Tongue (tissue), 2 donors: ENCODE results near the gene UVSSA. TPM values are rescaled to one million over a fixed set of nuclear protein-coding genes. Genes with fewer than 3 reads are reported as not detected.
A peak's percentile ranks its signal among the peaks of the same experiment; 100 is the strongest.

Experiments
- DNase-seq: peaks from one replicate; pipeline ENCODE4 v3.0.0-alpha.2; 2015
- total RNA-seq: library from RNA; depleted of rRNA; stranded (reverse); fragments of >200 nt; gene quantifications from one replicate; pipeline ENCODE4 v1.2.3, GENCODE V29; 2014

UVSSA gene
- total RNA-seq, 1 donor from 2014 or later = 8.5 TPM

DNA sequence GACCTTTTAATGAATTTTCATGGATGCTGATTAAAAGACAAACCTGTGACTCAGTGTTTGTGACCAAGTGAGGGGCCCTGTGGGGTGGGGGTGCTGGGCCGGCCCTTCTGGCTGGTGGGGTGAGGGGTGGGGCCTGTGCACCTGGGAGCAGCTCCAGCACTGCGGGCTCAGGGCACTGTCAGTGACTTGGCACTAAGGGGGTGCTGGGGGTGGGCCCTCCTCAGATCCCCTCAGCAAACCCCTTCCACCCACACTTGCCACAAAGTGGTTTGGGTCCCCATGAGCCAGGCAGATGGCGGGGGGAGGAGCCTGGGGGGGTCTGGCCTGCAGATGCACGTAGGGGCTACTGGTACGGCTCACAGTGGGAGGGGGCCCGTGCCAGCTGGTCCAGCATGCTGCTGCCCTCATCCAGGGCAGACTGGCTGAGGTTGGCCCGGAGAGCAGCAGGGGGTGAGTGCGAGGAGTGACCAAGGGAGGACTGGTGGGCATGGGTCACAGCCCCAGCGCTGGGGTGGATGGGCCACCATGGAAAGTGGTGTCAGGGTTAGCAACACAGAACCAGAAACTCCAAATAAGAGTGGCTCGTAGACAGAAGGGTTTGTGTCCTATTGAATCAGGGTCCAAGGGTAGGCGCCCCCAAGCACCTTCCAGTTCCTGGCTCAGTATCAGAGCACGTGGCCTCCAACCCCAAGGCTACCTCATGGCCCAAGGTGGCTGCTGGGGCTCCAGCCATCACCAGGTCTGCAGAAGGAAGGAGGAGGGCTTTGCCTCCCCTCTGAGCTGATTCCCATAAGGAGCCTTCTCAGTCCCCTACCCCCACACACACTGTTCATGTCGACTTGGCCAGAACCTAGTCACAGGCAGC lies 49.2 kb downstream of the UVSSA start:
- no peak for DNase-seq

DNA sequence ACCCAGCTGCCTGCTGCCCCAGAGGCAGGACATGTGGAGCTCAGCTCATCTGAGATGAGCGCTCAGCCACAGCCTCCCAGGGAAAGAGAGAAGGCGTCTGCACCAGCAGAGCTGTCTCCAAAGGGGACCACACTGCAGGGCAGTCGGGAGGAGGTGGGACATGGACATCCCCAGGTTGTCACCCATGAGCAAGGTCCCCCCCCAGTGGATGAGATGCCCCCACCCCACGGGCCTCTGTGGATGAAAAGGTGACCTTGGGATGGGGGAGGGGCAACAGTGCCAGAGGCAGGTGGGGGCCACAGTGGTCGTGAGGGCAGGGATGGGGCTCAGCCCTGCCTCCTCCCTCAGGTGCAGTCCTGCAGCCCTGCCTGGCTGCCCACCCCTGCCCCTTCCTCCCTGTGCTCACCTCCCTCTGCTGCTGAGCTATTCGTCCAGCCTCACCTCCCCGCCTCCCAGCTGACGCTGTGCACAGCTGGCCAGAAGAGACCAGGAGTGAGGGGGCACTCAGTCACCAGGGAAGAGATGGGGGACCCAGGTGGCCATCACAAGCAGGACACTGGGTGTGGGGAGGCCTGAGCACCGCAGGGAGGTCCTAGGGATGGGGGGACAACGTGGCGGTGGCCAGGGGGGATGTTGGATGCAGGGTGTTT lies 49.9 kb downstream of the UVSSA start:
- DNase-seq = no peak

DNA sequence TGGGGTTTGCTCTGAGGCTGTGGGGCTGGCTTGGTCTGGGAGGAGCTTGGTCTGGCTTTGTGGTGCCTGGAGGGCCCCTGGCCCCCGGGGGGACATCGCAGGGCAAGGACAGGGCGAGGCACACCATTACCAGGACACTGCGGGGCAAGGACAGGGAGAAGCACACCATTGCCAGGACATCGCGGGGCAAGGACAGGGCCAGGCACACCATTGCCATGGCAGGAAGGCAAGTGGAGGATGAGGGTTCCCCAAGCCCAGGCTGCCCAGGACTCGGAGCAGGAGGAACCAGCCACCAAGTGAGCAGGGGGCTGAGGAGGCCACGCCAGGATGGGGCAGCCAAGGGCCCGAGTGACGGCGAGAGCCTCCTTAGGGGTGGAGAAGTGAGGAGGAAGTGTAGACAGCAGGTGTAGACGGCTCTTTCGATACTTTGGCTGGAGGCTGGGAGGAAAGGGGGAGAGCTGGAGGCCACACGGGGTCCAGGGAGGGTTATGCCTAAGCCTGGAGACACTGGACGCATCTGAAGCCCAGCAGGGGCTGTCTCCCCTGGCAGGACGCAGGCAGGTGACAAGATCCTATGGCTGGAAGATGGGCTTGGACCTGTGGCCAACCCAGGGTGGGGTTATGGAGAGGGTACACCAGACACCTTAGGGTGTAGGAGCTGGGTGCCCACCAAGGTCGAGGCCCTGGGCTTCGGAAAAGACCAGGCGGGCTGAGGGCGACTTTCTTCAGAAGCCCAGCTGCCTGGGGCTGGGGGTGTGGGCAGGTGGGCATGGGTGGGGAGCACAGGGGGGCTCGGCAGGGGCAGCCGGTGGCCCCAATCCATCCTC lies 51.9 kb downstream of the UVSSA start:
- no peak for DNase-seq

DNA sequence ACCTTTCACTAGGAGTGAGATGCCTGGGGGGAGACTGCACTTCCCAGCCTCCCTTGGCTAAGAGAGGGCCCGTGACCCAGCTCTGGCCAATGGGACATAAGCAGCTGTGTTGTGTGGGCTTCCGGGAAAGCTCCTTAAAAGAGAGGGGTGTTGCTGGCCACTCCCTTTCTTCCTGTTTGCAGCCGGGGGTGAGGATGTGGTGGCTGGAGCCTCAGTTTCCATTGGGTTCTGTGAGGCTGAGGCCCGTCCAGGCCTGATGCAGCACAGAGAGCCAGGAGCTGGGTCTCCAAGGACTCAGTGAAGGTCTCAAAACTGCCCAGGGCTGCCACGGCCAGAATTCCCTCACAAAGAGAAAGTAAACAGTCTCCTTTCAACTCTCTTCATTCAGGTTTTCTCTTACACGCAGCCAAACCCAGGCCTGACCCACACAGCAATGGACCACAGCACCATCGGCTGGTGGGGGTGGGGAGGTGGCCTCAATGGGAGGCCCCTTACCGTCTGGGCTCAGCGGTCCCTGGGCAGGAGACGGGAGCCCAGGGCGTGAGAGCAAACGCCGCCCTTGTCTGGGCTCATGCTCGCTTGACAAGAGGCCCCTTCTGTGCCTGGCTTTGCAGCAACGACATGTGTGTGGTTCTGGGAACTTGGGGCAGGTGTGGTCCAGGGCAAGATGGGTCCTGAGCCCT lies 52.6 kb downstream of the UVSSA start:
- DNase-seq = no peak

DNA sequence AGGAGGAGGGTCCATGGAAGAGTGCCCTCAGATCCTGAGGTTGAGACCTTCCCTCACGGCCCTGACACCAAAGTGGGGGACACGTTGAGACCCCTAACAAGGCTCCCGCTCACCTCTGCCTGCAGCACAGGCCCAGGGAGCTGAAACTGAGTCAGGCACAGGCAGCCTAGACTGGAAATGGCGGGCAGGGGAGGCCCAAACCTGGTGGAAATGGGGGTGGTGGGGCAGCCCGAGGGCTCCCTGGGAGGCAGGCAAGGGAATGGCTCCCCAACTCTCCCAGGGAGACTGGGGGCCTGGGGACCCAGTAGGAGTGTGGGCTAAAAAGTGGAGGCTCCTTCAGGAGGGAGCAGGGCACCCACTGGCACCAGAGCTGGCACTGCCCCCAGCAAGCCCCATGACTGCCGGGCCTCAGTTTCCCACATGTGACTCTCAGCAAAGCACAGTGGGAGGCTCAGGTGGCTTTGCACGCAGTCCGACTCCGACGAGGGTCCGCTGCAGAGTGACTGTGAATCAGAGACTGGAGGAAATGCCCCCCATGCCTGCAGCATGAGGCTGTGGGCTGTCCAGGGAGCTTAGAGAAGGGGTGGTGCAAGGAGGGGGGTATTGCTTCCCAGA lies 53.3 kb downstream of the UVSSA start:
- DNase-seq = no peak

DNA sequence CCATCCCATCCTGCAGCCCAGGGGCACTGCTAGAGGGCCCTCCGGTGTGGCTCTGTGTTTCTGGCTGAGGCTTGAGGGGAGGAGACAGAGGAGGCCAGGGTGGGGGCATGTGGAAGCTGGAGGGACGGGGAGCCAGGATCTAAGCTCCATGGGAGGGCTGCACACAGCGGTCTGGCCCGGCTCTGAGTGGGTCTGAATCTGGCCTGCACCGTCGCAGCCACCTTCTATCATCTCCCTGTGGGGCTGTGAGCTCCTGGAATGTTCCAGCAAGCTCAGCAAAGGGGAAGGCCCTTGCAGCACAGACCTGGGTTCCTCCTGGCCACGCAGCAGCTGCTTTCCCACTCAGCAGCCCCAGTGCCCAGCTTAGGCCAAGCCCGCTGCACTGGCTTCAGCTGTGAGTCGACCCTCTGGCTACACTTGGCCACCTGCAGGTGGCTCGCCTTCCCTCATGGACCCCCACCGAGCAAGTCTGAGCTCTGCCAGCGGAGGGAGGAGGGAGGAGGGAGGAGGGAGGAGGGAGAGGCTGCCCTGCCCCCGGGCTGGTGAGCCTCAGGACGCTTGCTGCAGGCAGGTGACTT lies 53.9 kb downstream of the UVSSA start:
- DNase-seq = no peak

DNA sequence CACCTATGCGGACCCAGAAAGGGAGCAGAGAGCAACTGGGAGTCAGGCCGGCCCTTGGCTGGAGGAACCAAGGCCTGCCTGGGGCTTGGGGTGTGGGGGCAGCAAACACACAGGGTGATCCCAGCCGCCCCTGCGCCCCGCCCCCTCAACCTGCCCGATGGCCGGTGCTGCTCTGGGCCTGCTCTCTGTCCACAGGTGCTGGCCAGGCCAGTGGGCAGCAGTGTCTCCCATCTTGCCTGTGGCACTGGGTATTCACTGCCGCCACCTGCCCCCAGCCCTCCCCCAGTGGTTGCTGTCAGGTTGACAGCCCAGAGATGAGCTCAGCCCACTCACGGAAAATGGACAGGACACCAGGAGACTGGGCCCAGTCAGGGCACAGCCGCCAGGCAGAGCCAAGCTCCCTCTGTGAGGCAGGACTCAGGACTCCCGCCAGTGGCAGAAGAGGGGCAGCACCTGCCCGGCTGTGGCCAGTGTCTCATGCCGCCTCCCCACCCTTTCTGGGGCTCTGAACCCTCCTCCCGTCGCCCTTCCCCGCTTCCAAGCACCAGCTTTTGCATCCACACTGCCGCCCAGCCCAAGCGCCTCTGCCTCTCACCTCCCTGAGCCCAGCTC lies 54.5 kb downstream of the UVSSA start:
- DNase-seq = no peak

DNA sequence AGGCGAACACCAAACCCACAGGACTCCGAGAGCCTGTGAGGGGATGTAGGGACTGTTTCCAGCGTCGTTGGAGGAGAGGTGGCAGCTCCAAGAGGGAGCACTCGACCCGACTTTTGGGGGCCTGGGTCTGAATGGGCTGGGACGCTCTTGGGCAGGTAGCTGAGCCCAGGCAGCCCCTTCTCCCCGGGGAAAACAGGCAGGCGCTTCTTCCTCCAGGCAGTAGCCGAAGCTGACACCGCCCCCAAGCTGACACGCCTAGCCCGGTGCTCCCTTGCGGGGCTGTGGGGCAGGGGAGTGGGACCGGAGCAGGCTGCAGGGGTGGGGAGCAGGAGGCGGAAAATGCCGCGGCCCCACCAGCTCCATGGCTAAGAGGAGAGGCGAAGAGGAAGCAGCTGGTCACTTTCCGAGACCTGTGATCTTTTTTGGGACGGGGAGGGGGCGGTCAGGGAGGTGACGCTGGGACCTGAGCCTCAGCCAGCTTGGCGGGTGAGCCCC lies 55.1 kb downstream of the UVSSA start:
- no peak for DNase-seq

DNA sequence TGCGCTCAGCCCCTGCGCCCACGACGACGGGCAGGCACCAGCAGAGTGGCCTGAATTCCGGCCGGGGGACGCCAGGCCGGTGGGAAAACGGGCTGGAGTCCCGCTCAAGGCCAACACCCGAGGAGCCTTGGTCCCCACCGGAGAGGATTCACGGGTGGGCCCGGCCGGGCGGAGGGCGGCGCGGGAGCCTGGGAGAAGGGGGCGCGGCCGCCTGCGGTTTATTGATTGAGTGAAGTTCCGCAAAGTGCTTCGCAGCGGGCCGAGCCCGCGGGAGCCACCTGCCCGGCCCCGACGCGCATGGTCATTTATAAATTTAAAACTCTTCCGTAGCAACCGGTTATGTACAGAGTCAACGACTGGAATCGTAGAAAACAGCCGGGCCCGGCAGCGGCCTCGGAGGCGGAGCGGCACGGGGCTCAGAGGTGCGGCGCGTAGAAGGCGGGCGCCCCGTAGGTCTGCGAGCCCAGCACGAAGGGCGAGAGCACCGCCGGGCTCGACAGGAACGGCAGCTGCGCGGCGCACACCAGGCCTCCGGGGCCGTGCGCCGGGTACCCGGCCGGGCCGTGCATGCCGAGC lies 55.6 kb downstream of the UVSSA start:
- peak; percentile 8 for DNase-seq

DNA sequence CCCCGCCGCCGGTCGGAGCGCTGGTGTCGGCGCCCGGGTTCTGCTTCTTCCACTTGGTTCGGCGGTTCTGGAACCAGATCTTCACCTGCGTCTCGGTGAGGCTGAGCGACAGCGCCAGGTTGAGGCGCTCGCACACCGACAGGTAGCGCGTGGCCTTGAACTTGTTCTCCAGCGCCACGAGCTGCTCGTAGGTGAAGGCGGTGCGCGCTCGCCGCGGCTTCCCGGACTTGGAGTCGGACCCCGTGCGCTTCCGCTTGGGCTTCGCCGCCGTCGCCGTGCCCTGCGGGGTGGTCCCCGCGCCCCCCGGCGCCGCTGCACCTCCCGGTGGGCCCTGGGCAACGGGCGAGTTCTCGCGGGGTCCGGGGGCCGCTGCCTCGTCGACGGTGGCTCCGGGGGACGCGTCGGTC lies 56.2 kb downstream of the UVSSA start:
- no peak for DNase-seq

DNA sequence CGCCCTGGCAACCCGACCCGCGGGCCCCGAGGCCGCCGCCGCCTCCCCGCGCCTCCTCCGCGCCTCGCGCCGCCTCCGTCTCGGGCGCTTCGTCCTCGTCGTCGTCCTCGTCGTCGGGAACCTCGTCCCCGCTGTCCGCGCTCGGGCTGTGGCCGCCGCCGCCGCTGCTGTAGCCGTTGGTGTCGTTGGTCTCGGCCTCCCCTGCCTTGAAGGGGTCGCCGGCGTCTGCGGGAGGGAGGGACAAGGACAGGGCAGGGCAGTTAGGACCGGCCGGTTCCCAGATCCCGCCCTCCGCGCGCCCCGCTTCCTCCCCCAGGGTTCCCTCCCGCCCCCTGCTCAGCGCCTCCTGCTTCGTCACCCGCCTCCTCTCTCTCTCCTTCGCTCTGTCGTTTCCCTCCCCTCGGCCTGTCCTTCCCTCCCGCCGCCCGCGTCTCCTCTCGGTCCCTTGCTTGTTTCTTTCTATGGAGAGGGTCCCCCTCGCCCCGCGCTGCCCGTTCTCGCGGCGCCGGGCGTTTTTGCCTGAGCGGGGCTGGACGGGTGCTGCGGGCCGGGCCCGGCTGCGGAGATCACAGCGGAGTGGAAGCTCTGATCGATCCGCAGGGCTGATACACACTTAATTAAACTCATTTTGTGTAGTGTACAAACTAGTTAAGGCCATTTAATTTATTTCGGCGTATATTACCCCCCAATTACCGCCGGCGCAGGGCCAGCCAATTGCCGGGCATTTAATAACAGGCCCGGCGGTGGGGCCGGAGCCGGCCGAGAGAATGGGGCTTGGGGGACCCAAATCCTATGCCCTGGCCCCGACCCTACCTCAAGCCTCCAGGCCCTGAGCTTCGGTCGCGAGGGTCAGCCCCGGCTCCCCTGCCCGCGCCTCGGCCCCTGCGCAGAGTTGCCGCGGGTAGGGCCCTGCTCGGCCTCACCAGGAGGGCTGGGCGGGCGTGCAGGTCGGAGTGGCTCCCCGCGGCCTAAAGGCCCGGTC lies 56.9 kb downstream of the UVSSA start:
- no peak for DNase-seq

DNA sequence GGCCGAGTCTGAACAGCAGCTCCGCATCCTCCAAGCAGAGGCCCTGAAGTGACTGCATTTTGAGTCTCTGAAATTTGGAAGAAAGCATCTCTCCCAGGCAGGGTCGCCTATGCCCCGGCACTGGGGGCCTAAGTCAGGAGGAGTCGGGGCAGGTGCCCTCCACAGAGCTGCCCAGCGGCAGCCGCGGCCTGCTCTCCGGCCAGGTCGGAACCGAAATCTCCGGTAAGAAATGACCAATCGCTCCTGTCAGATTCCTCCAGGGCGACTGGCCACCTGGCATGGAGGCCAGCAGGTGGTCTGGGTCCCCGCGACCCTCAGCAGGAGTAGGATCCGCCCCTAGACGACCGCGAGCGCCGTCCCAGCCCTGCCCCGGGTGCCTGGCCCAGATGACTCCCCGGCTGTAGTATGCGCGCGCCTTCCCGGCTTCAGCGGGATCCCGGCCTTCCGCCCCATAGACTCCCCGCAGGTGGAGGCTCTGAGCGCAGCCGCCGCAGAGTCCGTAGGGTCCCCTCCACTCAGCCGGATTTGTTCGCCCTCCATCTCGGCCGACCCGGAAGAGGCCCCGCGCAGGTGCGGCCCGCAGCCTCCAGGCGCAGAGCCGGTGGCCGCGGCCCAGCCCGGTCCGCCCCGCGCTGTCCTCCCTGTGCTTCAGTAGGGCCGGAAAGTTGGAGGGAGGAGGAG lies 57.7 kb downstream of the UVSSA start:
- no peak for DNase-seq

DNA sequence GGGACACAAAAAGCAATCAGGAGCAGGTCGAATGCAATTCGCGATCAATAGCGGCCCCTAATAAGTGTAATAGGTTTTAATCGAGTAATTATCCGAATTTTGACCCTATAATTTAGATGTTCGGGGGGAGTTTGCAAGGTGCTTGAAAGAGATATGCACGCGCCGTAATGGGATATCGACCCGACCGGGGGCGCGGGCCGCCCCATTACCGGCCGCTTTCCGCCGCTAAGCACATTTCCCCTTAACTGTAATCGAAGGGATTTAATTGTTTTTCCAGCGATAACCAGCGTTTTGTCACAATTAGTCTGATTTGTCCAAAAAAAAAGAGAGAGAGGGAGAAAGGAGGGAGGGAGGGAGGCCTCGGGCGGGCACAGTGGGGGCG lies 58.2 kb downstream of the UVSSA start:
- no peak for DNase-seq

DNA sequence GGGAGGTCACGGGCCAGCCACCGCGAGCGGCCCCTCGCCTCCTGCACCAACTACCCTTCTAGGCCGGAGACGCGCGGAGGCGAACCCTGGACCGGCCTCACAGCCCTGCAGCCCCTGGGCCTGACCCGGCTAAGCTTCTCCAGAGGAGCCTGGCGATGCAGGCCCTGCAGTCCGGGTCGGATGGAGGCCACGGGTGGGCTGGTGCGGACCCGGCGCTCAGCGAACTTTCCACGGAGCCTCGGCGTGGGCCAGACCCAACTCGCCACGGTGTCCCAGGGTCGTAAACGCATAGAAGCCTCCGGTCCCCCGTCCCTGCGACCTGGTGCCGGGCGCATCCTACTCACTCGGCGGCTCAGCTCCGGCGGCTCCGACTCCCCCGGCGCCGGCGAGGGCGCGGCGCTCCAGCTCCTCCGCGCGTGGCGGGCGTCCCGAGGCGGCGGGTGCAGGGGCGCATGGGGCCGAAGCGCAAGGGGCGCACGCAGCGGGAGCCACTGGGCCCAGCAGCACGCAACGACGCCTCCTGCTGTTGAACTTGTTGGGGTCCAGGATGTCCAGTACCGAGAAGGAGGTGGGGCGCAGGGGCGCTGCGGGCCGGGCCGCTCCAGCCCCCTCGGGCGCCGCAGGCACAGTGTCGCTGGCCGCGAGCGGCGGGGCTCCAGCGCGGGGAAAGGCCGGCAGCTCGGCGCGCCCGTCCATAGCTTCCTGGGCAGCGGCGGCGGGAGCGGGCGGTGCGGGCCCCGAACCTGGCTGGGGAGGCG lies 58.8 kb downstream of the UVSSA start:
- DNase-seq = no peak

DNA sequence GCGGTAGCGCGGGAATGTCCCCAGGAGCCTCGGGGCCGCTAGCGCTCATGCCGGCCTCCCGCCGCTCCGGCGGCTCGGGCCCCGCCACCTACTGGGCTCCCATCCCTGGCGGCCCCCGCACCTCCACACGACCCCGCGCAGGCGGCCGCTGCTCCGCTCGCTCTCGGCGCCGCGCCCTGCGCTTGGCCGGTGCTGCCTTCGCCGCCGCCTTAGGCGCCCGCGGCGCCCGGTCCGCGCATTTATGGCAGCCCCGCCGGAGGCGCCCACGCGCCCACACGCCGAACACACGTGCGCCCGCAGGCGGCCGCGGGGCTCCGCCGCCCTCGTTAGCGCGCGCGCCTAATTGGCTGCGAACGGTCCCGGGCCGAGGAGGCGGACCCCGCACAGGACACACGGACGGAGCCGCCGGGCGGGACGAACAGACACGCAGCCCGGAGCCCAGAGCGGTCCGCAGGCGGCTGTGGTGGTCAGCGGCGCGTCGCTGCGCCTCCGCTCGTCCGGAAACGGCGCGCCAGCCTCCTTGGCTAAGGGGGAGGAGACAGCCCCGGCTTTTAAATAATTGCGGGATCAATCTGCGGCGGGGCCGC lies 59.5 kb downstream of the UVSSA start, which contains the start of gene NKX1-1:
NKX1-1 (minus strand) TSS at position 49 of the 587 bp plus-strand sequence; CDS start at position 49, 0 bp downstream.
- DNase-seq = no peak

DNA sequence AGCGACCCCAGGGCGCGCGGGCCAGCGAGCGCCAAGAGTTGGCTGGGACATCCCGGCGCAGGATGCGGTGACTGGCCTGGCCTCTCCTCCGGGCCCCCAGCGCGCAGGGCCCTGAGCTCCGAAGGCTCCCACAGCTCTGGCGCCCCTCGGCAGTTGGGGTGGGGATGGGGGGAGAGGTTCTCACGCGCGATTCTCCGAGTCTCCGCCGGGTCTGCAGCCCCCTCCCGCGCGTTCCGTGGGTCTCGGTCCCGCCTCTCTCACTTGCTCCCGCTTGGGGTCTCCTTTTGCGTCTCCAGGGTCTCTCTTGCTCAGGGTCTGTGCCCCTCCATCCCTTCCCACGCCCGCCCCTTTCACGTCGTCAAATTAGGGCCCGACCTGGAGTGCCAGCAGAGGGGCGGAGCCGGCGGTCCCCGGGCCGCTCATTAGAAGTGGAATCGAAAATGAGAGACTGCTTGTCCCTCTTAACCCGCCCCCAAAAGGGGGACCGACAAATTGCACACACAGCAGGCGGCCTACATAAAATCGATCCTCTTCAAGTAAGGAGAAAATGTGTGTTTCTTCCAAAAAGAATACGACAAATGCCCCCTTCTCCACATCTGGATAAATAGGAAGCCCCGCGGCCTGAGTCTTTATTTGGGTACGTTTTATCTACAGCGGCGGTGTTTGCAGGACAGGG lies 60.1 kb downstream of the UVSSA start:
- DNase-seq = no peak
